K562 (cell line): ENCODE data around the gene MTF1. TPM values are rescaled to one million over a fixed set of nuclear protein-coding genes. Genes with fewer than 3 reads are reported as not detected.
A peak's percentile ranks its signal among the peaks of the same experiment; 100 is the strongest.

Source experiments
- CBFB ChIP-seq: sonication (generic); formaldehyde crosslinking; IDR thresholded peaks from 2 replicates; pipeline ENCODE4 v1.4.0; 2020; ENCODE audit warnings: mild to moderate bottlenecking, missing genetic modification reagents
- CEBPG ChIP-seq, 3 experiments: fragments of 200-800 bp in 1 of 3; sonication (Bioruptor generic) in 1 of 3; sonication (generic) in 1 of 3; formaldehyde crosslinking in 1 of 3; IDR thresholded peaks in 2 of 3; conservative IDR thresholded peaks in 1 of 3; 2 replicates each; pipeline versions ENCODE4 v1.6.1 to v1.8.0; 2016 to 2022; ENCODE audit warnings: missing compliant biosample characterization in 2 of 3, missing genetic modification characterization in 2 of 3, mild to moderate bottlenecking in 1 of 3, missing genetic modification reagents in 1 of 3
- CXXC5 ChIP-seq: fragments of 250-450 bp; sonication (Bioruptor Pico); IDR thresholded peaks from 2 replicates; pipeline ENCODE4 v1.8.0; 2022; ENCODE audit warnings: inconsistent platforms, mild to moderate bottlenecking, moderate library complexity
- GABPB2 ChIP-seq: fragments of 250-450 bp; sonication (Bioruptor Pico); conservative IDR thresholded peaks from 2 replicates; pipeline ENCODE4 v1.5.1; 2021; ENCODE audit warnings: mild to moderate bottlenecking
- HDAC6 ChIP-seq: IDR thresholded peaks from 2 replicates; pipeline ENCODE4 v1.6.1; 2012; ENCODE audit warnings: low read depth, mild to moderate bottlenecking, control low read depth, inconsistent platforms, low read length, moderate library complexity
- MAFG ChIP-seq: fragments of 450-650 bp; conservative IDR thresholded peaks from 2 replicates; pipeline ENCODE4 v1.6.1; 2016; ENCODE audit warnings: missing genetic modification characterization, missing compliant biosample characterization
- TEAD4 ChIP-seq, 2 experiments: sonication (generic) in 1 of 2; formaldehyde crosslinking in 1 of 2; IDR thresholded peaks; 2 replicates each; pipeline versions ENCODE4 v1.6.1 to v1.8.0; 2012 to 2022; ENCODE audit warnings: borderline replicate concordance in 1 of 2, inconsistent platforms in 1 of 2, low read length in 1 of 2, mild to moderate bottlenecking in 1 of 2, missing genetic modification reagents in 1 of 2
- ZBTB8A ChIP-seq: fragments of 450-650 bp; IDR thresholded peaks from 2 replicates; pipeline ENCODE4 v1.6.1; 2018; ENCODE audit warnings: mild to moderate bottlenecking, moderate library complexity; ENCODE audit not compliant: partially characterized antibody
- ZC3H8 ChIP-seq: fragments of 450-650 bp; IDR thresholded peaks from 2 replicates; pipeline ENCODE4 v1.6.1; 2017
- ZNF143 ChIP-seq: sonication (generic); formaldehyde crosslinking; IDR thresholded peaks from 2 replicates; pipeline ENCODE4 v1.9.0; 2022; ENCODE audit warnings: mild to moderate bottlenecking, missing genetic modification reagents
- ZNF239 ChIP-seq: fragments of 250-450 bp; sonication (Bioruptor Pico); IDR thresholded peaks from 2 replicates; pipeline ENCODE4 v1.4.0; 2020; ENCODE audit warnings: mild to moderate bottlenecking
- ZNF696 ChIP-seq: fragments of 250-450 bp; sonication (Bioruptor Pico); conservative IDR thresholded peaks from 2 replicates; pipeline ENCODE4 v1.4.0; 2020; ENCODE audit warnings: mild to moderate bottlenecking, moderate library complexity
- ZZZ3 ChIP-seq: fragments of 450-650 bp; IDR thresholded peaks from 2 replicates; pipeline ENCODE4 v1.6.1; 2016; ENCODE audit warnings: antibody characterized with exemption, mild to moderate bottlenecking, moderate library complexity
- polyA plus RNA-seq, 8 experiments: library from polyadenylated mRNA; depleted of rRNA in 4 of 8; stranded (reverse) in 5 of 8; unstranded in 3 of 8; fragments of >200 nt; fragmentation: Nextera tagmentation in 2 of 8; fragmentation: Illumina TruSeq in 1 of 8; extraction: Ambion mirVana in 2 of 8; extraction: Trizol in 1 of 8; gene quantifications; 2 replicates each; pipeline versions ENCODE4 v1.2.1 to v1.2.3, GENCODE V29; 2011 to 2014; ENCODE audit warnings: inconsistent platforms in 1 of 8, missing spikeins in 1 of 8
- total RNA-seq, 7 experiments: library from RNA; depleted of rRNA in 6 of 7; stranded (reverse); fragments of >200 nt in 6 of 7; fragmentation: Illumina TruSeq in 2 of 7; extraction: Trizol in 2 of 7; gene quantifications; 2 replicates each; pipeline versions ENCODE4 v1.2.1 to v1.2.3, GENCODE V29; 2011 to 2021; ENCODE audit warnings: low replicate concordance in 1 of 7
- TF ChIP-seq, protein P1 (sequence below): fragments of 450-650 bp; IDR thresholded peaks from one replicate; pipeline ENCODE4 v1.6.1; 2018; ENCODE audit warnings: mild to moderate bottlenecking, moderate library complexity; ENCODE audit not compliant: partially characterized antibody
- TF ChIP-seq, protein P2 (sequence below): fragments of 200-400 bp; formaldehyde crosslinking; IDR thresholded peaks from 2 replicates; pipeline ENCODE4 v1.6.1; 2017; ENCODE audit warnings: mild to moderate bottlenecking, low read depth, low read length, moderate library complexity
- TF ChIP-seq, protein P3 (sequence below): sonication (generic); formaldehyde crosslinking; IDR thresholded peaks from 2 replicates; pipeline ENCODE4 v1.8.0; 2022; ENCODE audit warnings: missing genetic modification reagents, mild to moderate bottlenecking, moderate library complexity, borderline replicate concordance
- TF ChIP-seq, protein P4 (sequence below), 2 experiments: fragments of 150-350 bp in 1 of 2; IDR thresholded peaks; 2 replicates each; pipeline ENCODE4 v1.6.1; 2012 to 2016; ENCODE audit warnings: low read depth in 2 of 2, low read length in 2 of 2, mild to moderate bottlenecking in 1 of 2, moderate library complexity in 1 of 2
- TF ChIP-seq, protein P5 (sequence below): sonication (generic); formaldehyde crosslinking; IDR thresholded peaks from 2 replicates; pipeline ENCODE4 v1.8.1; 2023; ENCODE audit warnings: mild to moderate bottlenecking, missing genetic modification reagents, moderate library complexity

The MTF1 gene
- total and polyA plus RNA-seq, 9 of the 15 experiments (the other 6 are each of a cell fraction or from before 2014, with no cell fraction given) = 1.1 to 12.2 (median 4.3) TPM

DNA sequence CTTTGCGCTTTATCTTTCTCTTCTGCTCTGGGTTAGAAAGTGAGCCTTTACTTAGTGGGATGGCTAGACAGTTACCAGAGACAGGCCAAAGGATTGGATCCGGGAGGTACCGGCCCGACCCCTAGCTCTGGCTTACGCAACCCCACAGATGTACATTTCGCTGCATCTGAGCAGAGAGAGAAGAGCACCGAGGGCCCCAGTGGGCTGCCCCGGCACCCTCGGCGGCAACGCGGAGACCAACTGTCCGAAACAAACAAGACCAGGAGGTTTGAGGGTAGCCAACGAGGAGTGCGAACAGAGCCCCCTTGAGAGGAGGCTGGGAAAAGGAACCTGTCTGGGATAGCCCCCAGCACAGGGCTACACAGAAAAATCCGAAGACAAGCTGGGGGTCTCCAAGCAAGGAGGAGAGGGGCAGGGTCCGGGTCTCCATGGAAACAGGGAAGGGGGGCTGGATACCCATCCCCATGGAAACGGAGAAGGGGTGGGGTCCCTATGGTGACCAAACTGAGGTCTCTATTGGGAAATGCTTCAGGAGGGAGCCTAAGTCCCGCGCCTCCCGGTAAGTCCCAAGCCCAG lies 373 bp downstream of the MTF1 start (continued):
- TF ChIP-seq, protein P1, sequence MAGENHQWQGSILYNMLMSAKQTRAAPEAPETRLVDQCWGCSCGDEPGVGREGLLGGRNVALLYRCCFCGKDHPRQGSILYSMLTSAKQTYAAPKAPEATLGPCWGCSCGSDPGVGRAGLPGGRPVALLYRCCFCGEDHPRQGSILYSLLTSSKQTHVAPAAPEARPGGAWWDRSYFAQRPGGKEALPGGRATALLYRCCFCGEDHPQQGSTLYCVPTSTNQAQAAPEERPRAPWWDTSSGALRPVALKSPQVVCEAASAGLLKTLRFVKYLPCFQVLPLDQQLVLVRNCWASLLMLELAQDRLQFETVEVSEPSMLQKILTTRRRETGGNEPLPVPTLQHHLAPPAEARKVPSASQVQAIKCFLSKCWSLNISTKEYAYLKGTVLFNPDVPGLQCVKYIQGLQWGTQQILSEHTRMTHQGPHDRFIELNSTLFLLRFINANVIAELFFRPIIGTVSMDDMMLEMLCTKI = no peak
- TF ChIP-seq ZZZ3 = no peak
- TF ChIP-seq ZC3H8 = no peak
- no peak for TF ChIP-seq GABPB2
- no peak for TF ChIP-seq ZNF239
- TF ChIP-seq CEBPG (CRISPR knock-in tag; IDR thresholded peaks at IDR 0.05) = peak; percentile 63; the same call in 1 of the 2 replicates
- TF ChIP-seq CEBPG (tag; conservative IDR thresholded peaks at IDR 0.05 in 1 of 2, IDR thresholded peaks at IDR 0.05 in 1 of 2) = peak; percentile 49 to 75; a peak in 3 of 4 replicates
- no peak for TF ChIP-seq HDAC6
- TF ChIP-seq ZNF696 (CRISPR knock-in tag) = no peak
- TF ChIP-seq, protein P2, sequence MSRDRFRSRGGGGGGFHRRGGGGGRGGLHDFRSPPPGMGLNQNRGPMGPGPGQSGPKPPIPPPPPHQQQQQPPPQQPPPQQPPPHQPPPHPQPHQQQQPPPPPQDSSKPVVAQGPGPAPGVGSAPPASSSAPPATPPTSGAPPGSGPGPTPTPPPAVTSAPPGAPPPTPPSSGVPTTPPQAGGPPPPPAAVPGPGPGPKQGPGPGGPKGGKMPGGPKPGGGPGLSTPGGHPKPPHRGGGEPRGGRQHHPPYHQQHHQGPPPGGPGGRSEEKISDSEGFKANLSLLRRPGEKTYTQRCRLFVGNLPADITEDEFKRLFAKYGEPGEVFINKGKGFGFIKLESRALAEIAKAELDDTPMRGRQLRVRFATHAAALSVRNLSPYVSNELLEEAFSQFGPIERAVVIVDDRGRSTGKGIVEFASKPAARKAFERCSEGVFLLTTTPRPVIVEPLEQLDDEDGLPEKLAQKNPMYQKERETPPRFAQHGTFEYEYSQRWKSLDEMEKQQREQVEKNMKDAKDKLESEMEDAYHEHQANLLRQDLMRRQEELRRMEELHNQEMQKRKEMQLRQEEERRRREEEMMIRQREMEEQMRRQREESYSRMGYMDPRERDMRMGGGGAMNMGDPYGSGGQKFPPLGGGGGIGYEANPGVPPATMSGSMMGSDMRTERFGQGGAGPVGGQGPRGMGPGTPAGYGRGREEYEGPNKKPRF = no peak
- TF ChIP-seq, protein P3, sequence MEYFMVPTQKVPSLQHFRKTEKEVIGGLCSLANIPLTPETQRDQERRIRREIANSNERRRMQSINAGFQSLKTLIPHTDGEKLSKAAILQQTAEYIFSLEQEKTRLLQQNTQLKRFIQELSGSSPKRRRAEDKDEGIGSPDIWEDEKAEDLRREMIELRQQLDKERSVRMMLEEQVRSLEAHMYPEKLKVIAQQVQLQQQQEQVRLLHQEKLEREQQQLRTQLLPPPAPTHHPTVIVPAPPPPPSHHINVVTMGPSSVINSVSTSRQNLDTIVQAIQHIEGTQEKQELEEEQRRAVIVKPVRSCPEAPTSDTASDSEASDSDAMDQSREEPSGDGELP (CRISPR knock-in tag) = no peak
- TF ChIP-seq CBFB (CRISPR knock-in tag) = 0 out of 2 replicates have a peak, but pooled peaks have one; percentile 47
- no peak for TF ChIP-seq ZBTB8A
- TF ChIP-seq, protein P4, sequence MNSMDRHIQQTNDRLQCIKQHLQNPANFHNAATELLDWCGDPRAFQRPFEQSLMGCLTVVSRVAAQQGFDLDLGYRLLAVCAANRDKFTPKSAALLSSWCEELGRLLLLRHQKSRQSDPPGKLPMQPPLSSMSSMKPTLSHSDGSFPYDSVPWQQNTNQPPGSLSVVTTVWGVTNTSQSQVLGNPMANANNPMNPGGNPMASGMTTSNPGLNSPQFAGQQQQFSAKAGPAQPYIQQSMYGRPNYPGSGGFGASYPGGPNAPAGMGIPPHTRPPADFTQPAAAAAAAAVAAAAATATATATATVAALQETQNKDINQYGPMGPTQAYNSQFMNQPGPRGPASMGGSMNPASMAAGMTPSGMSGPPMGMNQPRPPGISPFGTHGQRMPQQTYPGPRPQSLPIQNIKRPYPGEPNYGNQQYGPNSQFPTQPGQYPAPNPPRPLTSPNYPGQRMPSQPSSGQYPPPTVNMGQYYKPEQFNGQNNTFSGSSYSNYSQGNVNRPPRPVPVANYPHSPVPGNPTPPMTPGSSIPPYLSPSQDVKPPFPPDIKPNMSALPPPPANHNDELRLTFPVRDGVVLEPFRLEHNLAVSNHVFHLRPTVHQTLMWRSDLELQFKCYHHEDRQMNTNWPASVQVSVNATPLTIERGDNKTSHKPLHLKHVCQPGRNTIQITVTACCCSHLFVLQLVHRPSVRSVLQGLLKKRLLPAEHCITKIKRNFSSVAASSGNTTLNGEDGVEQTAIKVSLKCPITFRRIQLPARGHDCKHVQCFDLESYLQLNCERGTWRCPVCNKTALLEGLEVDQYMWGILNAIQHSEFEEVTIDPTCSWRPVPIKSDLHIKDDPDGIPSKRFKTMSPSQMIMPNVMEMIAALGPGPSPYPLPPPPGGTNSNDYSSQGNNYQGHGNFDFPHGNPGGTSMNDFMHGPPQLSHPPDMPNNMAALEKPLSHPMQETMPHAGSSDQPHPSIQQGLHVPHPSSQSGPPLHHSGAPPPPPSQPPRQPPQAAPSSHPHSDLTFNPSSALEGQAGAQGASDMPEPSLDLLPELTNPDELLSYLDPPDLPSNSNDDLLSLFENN (IDR thresholded peaks at IDR 0.05; ENCODE audit: low read depth in 2 of 2, low read length in 2 of 2) = no peak
- no peak for TF ChIP-seq ZNF143 (CRISPR knock-in tag)
- 0 out of 2 replicates have a peak, but pooled peaks have one; percentile 1 for TF ChIP-seq TEAD4 (IDR thresholded peaks at IDR 0.05; ENCODE audit: low read length)
- no peak for TF ChIP-seq TEAD4 (CRISPR knock-in tag; IDR thresholded peaks at IDR 0.05; ENCODE audit: borderline replicate concordance)
- TF ChIP-seq MAFG (tag) = no peak
- TF ChIP-seq, protein P5, sequence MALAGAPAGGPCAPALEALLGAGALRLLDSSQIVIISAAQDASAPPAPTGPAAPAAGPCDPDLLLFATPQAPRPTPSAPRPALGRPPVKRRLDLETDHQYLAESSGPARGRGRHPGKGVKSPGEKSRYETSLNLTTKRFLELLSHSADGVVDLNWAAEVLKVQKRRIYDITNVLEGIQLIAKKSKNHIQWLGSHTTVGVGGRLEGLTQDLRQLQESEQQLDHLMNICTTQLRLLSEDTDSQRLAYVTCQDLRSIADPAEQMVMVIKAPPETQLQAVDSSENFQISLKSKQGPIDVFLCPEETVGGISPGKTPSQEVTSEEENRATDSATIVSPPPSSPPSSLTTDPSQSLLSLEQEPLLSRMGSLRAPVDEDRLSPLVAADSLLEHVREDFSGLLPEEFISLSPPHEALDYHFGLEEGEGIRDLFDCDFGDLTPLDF (CRISPR knock-in tag) = no peak
- no peak for TF ChIP-seq CXXC5
